ENCODE measurements around the gene ISG20.
"Not testable (repeated sequence)": the region's sequence is repeated elsewhere in the genome, so short reads cannot be mapped to it uniquely, and the experiment has no call there.

ISG20 gene

DNA sequence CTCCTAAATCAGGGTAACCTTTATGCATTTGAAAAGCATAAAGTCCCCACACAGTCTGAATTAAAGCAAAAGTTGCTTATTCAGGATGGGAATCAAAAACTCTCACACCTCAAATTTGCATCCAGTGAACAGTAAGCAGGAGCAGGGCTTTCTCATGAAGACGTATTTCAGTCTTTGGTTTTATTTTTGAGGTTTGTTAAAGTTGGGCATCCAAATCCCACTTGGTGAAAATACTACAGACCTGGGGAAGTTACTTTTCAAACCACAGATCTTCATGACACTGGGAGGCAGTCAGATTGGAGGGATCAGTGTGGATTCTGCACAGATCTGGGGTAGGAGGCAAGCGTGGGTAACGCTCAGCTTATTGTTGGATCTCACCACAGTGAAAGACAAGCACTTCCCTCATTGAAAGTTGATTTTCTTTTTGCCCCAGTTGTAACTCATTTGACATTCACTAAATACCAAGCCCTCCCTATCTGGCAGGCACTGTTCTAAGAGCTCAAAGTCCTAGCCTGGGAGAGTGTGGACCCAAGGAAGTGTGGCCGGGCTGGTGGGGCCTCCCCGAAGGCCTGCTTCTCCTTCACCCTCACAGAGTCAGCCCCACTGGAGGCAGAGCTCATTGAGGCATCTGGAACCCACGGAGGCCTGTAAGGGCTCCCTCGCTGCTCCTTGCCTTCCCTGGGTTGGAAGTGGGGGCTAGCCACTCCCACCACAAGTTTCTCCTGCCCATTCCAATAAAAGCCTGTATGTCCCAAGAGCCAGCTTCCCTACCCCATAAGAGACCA is 783 bp upstream of the ISG20 start:
- DNase-seq: no peak

DNA sequence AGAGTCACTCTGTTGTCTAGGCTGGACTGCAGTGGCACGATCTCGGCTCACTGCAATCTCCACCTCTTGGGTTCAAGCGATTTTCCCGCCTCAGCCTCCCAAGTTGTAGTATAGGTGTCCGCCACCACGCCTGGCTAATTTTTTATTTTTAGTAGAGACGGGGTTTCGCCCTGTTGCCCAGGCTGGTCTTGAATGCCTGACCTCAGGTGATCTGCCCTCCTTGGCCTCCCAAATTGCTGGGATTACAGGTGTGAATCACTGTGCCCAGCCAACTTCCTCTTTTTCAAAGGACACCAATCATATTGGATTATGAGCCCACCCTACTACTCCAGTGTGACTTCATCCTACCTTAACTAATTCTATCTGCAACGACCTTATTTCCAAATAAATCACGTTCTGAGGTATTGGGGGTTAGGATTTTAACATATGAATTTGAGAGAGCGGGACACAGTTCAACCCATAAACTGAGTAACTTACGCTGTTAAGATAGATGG is 3.2 kb downstream of the ISG20 start:
- DNase-seq: no peak

DNA sequence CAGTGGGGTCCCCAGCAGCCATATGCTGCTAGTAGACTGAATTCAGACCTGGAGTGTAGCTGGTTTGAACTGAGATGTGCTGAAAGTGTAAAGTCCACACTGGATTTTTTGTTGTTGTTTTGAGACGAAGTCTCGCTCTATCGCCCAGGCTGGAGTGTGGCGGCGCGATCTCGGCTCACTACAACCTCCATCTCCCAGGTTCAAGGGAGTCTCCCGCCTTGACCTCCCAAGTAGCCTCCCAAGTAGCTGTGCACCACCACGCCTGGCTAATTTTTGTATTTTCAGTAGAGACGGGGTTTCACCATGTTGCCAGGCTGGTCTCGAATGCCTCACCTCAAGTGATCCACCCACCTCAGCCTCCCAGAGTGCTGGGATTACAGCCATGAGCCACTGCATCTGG is 3.7 kb downstream of the ISG20 start:
- not testable (repeated sequence) for DNase-seq

DNA sequence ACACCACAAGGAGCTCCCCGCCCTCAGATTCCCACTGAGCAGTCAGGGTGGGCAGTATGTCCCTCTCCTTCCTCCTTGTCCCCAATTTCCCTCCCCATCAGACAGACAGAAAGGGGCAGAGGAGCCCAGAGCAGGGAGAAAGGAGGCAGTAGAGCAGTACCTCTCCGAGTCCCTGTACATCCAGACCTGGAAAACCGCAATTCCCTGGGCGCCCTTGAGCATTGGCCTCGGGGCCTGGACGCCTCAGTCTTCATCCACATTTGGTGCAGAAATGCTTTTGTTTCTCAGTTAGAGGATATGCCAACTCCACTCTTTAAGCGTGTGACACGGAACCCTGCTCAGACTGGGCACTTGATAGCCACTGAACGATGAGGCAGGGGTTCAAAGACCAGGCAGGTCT is 5.9 kb downstream of the ISG20 start:
- no peak for DNase-seq

DNA sequence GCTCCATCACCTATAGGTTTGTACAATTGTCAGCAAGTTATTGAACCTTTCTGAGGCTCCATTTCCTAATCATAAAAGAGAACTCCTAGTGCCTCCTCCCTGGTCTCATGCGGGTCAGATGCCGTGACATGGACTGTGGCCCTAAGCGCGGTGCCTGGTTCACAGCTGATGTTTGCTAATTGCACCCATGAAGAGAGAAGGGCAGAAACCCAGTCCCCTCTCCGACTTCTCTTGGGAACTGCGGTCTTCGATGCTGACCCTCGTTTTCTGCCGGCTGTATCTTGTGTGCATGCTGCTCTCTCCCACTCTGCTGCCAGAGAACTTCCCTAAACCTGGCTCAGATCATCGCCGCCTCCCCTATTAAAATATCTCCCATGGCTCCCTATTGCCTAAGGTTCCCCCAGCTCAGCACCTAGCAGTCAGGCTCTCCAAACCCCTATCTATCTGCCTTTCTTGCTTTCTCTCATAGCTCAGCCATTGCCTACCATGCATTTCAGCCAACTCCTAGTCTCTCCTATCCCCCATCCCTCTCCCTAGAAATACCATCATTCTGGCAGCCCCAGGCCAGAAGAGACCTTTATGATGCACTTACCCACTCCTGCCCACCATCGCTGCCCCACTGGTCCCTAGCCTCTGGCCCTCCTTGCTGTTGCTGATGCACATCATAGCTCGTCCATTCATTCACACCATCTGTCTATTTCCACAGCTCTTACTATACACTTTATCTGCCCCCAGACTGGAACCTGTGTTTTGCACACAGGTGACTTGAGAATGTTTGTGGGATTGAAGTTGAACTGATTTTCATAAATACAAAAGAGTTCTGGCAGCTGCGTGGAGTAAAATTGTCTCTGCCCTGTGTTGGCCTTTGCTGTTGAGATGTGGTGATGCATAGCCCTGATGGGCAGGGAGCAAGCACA is 6.6 kb downstream of the ISG20 start:
- DNase-seq: no peak

- no peak for DNase-seq
These were observed 7.2 kb downstream of the ISG20 start for GRCh38 chr15:88646088-88646405.

DNA sequence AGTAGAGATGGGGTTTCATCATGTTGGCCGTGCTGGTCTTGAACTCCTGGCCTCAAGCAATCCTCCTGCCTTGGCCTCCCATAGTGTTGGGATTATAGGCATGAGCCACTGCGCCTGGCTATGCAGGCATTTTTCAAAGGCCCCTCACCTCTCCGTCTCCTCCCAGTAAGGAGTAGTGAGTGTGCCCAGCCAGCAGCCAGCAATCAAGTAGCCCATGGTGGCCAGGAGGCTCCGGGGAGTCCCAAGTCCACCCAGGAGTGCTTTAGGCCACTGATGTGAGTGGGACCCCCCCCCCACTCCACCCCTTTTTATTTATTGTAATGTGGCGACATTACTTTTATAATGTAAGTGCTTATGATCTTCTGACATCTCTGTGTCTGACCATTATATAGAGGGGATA is 8.1 kb downstream of the ISG20 start:
- DNase-seq: no peak

- no peak for DNase-seq
These were observed 8.7 kb downstream of the ISG20 start for GRCh38 chr15:88647351-88648105.

- DNase-seq: no peak
These were observed 9.8 kb downstream of the ISG20 start for GRCh38 chr15:88648357-88649214.

DNA sequence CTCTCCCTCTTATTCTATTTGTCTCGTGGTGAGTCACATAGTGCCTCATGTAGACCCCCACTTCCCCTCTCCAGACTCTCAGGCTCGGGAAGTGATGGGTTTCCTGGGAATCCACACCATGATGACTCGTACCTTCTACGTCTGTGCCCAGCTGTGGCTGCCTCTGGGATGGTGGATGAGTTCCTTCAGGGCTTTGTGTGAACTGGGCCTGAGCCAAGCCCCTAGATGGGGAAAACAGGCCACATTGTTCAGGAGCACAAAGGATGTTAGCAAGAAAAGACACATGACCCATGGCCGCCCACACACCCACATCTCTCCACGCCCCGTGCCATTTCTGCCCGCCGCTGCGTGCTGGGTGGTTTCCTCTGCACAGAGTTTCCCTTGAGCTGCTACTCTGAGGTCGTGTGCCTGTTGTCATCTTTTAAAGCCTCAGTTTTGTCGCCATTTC is 10.5 kb downstream of the ISG20 start:
- DNase-seq: no peak

GRCh38 chr15:88649753-88650551 is 11.1 kb downstream of the ISG20 start:
- no peak for DNase-seq

GRCh38 chr15:88650556-88650955 is 11.7 kb downstream of the ISG20 start:
- DNase-seq: no peak

- DNase-seq: no peak
These were observed 12.4 kb downstream of the ISG20 start for GRCh38 chr15:88651136-88651732.

GRCh38 chr15:88651971-88652370 is 13.2 kb downstream of the ISG20 start:
- DNase-seq: no peak

- no peak for DNase-seq
These were observed 13.8 kb downstream of the ISG20 start for GRCh38 chr15:88652456-88653199.

DNA sequence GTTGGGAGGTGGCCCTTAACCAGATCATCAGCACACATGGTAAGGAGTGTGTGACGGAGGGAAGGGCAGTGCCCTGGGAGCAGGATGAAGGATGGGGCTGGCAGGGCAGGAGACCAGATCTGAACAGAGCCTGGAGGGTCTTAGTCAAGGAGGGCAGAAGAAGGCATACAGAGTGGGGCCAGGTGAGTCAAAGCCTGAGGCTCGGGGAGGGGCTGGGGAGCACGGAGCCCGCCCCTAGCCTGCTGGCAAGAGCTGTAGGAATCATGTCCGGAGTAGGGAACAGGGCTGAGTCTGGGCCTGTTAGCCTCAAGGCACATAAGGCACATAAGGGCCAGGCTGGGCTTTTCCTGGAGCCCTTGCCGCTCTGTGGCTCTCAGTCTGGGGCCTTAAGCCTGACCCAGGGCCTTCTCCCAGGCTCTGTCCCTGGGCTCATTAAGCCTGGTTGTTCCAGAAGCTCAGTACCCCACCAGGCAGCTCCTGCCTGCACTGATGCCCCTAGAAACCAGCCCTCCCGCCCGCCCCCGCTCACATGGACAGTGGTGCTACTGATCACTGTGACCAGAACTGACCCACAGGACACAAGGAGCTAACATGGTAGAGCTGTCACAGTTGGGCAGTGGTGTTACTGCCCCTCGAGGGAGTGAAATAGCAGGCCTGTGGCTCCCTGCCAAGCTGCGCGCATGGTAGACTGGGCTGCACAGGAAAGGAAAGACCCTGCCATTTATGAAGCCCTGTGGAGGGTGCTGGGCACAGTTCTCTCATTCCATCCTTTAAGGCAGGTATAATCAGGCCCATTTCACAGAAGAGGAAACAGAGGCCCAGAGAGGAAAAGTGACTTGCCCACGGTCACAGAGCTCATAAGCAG is 14.6 kb downstream of the ISG20 start:
- DNase-seq: no peak

GRCh38 chr15:88654430-88655102 is 15.8 kb downstream of the ISG20 start:
- no peak for DNase-seq

DNA sequence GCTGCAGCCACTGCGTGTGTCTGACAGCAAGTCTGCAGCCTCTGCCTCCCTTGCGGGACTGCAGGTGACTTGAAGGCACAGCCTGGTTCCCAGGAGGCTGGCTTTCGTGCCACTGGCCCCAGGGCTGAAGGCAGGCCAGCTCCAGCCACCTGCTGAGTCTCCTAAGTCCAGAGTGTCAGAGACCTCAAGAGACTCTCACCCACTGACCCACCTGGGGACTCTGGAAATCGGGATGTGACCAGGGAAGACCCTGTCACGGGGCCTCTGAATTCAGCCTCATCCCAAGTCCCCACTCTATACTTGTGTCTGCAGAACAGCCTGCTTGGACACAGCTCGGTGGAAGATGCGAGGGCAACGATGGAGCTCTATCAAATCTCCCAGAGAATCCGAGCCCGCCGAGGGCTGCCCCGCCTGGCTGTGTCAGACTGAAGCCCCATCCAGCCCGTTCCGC is 16.3 kb downstream of the ISG20 start:
- DNase-seq: no peak
